Measurements from ENCODE around the gene NTHL1.

NTHL1 gene

GRCh38 chr16:2063861-2064260 is 16.2 kb upstream of the NTHL1 start:
- no peak for DNase-seq (ENCODE audit: low read depth)

GRCh38 chr16:2062801-2063200 is 15.2 kb upstream of the NTHL1 start:
- DNase-seq (ENCODE audit: low read depth) = no peak

GRCh38 chr16:2061526-2061925 is 13.9 kb upstream of the NTHL1 start:
- DNase-seq (ENCODE audit: low read depth) = no peak

- no peak for DNase-seq (ENCODE audit: low read depth)
These were observed 13.4 kb upstream of the NTHL1 start for GRCh38 chr16:2061023-2061422.

GRCh38 chr16:2060346-2060745 is 12.7 kb upstream of the NTHL1 start:
- DNase-seq (ENCODE audit: low read depth) = no peak

DNA sequence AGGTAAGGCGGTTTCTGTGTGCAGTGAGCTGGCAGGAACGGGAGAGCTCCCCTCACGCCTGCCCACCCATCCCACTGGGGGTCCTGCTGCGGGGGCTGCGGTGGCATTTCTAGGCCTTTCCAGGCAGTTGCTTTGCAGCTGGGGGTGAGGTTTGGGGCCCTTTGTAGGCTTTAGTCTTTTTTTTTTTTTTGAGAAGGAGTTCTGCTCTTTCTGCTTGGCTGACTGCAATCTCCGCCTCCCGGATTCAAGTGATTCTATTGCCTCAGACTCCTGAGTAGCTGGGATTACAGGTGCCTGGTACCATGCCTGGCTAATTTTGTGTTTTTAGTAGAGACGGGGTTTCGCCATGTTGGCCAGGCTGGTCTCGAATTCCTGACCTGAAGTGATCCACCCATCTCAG is 11.2 kb upstream of the NTHL1 start:
- DNase-seq (ENCODE audit: low read depth) = no peak

DNA sequence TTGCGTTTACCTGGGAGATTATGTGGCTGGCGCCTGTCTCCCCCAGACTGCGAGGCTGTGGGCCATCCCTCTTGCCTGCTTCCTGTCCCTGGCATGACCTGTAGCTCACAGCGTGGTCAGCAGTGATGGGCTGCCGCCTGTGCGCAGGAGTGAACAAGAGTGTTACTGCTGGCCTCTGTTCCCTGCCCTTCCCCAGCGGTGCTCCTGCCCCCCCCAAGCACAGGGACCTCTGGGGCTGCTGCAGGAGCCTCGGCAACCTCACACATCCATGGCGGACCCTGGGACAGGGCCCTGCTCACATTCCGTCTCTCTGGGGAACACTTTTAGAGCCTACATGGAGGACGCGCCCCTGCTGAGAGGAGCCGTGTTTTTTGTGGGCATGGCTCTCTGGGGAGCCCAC is 10.8 kb upstream of the NTHL1 start:
- no peak for DNase-seq (ENCODE audit: low read depth)

- DNase-seq (ENCODE audit: low read depth) = no peak
These were observed 9.8 kb upstream of the NTHL1 start for GRCh38 chr16:2057438-2057837.

DNA sequence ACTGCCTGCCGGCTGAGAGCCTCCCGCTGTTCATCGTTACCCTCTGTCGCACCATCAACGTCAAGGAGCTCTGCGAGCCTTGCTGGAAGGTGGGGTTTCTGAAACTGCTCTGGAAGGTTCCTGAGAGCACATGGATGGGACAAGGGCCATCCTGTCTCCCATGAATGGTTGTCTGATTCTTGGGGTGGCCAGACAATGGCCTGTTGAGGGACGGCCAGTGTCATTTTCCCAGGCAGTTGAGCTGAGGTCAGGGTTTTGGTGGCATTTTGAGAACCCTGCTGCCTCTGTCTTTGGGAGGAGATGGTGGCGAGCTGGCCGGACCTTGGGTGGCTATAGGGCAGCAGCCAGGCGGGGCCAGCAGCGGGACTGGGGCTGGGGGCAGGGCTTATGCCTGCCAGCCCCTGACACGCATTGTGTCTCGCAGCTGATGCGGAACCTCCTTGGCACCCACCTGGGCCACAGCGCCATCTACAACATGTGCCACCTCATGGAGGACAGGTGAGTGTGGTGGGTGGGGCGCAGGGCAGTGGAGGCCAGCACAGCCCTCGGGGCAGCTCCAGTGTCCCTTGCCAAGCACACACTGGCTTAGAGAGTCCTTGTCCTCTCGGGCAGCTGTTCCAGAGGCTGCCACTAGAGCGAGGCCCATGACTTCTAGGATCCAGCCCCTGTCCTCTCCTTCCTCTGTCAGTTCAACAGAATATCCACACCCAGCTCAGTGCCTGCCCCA is 9.2 kb upstream of the NTHL1 start:
- DNase-seq (ENCODE audit: low read depth) = no peak

GRCh38 chr16:2056077-2056476 is 8.4 kb upstream of the NTHL1 start:
- no peak for DNase-seq (ENCODE audit: low read depth)

GRCh38 chr16:2054543-2055245 is 7.1 kb upstream of the NTHL1 start:
- no peak for DNase-seq (ENCODE audit: low read depth)

DNA sequence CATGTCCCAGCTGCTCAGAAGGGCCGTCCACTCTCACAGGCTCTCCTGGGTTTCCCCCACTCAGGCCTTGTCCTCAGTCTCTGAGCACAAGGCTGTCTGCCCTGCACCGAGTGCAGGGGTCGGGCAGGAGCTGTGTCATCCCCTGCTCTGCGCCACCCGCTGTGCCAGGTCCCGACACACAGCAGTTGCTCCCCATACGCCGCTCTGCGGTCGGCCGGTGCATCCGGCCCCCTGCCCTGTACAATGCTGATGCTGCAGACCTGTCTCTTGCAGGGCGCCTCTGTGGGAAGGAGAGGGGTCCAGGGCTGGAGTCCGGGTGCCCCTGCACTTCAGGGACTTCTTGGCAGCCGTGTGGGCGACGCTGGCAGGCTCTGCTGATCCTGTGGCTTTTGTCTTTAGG is 6.3 kb upstream of the NTHL1 start:
- no peak for DNase-seq (ENCODE audit: low read depth)

GRCh38 chr16:2053211-2053610 is 5.6 kb upstream of the NTHL1 start:
- no peak for DNase-seq (ENCODE audit: low read depth)

DNA sequence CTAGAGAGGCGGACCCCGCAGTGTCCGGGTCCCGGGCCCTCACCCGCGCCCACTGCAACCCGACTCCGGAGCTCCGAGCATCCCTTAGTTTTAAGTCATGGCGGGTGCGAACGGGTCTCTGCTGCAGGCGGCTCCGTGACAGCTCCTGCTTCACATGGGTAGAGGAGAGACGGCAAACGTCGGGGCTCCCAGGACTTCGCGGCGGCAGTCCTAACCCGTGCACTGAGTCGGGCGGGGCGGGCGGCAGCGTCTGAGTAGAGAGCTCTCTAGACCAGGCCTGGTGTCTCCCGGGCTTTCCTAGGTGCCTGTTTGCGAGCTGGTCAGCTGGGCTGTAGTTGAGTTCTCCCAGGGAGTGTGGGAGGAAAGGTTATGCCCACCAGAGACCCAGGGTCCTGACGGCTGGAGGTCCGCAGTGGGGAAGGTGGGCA is 496 bp upstream of the NTHL1 start:
- no peak for DNase-seq (ENCODE audit: low read depth)

DNA sequence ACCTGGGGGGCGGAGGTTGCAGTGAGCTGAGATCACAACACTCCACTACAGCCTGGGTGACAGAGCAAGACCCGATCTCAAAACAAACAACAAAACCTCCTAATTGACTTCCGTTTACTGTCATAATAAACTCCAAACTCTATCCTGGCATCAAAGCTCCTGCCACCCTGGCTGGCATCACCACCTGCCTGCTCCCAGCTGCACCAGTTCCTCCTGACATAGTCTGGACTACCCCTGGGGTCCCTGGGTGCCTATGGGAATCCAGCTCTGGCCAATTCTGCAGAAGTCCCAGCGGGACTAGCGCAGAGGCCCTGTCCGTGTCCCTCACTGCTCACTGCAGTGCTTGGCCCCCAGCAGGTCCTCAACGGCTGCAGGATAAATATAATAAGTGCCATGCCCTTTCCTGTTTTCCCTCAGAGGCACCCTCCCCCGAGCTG is 723 bp downstream of the NTHL1 start:
- no peak for DNase-seq (ENCODE audit: low read depth)

DNA sequence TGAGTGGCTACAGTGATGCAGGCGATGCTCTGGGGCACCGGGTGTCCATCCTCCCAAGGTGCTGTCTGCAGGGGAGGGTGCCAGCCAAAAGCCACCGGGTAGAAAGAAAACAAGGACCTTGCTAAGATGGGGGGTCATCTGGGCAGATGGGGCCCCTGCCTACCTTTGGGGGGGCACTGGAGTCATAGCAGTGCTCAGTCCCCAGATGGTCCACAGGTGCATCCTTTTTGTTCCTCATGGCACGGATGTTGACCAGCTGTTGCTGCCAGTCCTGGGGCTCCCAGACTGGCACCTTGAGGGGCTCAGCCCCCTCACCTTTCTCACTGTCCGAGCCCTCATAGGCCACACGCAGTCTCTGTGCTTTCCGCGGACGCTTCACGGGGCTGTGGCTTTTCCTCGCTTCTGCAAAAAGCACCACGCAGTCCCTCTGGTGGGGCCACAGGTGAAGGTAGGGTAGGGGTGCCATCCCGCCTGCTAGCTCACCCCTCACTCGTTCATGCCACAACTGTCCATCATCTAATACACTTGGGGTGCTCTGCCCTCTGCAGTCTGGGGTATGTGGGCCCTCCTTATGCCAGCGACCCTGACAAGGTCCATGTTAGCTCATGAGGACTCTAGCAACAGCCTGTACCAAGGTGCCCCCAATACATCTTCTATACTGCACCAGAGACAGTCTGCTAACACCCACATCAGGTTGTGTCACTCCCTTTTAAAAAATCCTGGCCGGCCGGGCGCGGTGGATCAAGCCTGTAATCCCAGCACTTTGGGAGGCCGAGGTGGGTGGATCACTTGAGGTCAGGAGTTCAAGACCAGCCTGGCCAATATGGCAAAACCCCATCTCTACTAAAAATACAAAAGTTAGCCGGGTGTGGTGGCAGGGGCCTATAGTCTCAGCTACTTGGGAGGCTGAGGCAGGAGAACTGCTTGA is 1.4 kb downstream of the NTHL1 start:
- DNase-seq (ENCODE audit: low read depth) = no peak

- DNase-seq (ENCODE audit: low read depth) = no peak
These were observed 3.1 kb downstream of the NTHL1 start for GRCh38 chr16:2044541-2044940.

DNA sequence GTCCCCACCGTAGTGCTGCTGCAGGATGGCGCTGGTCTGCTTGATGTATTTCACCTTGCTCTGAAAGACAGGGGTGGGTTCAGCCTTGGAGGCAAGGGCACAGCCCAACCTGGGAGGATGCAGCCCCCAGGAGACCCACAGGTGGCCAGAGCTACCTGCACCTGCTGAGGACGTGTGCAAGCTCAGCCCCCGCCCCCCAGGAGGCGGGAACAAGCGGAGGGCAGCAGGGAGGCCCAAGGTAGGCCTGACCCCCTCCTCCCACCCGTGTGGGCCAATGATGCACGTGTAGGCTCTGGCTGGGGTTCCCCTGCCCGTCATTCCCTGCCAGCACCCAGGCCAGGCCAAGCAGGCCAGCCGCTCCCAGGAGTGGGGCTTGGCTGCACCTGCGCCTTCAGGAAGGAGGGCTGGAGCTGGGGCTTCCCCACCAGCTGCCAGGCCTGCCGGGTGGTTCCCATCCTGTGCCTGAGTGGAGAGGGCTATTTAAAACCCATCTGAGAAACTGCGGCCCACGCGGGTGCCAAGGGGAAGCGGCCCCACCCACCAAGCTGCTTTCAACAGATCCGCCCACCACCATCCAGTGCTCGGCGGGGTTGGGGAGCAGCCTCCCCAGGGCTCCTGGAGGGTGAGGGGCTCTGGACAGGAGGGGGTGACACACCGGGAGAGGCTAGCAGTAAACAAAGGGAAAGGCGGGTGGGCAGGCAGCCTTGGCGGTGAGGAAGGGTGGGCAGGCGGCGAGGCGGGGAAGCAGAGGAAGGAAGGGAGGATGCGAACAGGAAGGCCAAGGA is 3.8 kb downstream of the NTHL1 start:
- DNase-seq (ENCODE audit: low read depth) = no peak

GRCh38 chr16:2042986-2043666 is 4.5 kb downstream of the NTHL1 start:
- DNase-seq (ENCODE audit: low read depth) = no peak

DNA sequence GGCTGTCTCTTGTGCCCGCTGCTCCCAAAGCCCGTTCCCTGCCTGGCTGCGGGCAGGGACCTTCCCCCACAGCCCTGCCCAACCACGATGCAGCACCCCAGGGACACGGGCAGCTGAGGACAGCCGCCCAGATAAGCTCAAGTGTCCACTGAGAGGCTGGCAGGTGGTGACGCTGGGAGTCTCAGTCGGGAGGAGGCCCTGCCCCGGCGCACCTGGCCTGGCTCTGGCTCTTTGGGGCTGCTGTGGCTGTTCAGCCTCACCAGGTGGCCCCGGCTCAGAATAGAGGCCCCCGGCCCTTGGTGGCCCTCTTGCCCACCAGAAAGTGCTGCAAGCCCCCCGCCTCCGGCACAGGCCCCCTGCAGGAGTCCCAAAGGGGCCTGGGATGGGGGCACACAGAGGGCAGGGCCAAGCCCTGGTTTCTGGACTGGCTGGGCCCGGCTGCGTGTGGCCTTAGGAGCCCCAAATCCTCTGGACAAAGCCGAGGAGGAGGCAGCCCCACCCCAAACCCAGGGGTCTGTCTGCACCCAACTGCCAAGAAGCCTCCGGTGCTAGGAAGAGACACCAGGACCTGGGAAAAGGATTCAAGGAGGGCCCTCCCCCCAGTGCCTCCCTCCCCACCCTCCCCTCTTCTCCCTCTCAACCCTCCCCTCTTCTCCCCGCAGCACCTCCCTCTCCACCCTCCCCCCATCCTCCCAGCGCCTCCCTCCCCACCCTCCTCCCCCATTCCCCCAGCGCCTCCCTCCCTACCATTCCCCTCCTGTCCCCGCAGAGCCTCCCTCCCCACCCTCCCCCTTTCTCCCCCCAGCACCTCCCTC is 5.3 kb downstream of the NTHL1 start:
- no peak for DNase-seq (ENCODE audit: low read depth)
